IMR-90 (cell line): ENCODE data around the gene TRAPPC2L. TPM values are rescaled to one million over a fixed set of nuclear protein-coding genes. Genes with fewer than 3 reads are reported as not detected.
A peak's percentile ranks its signal among the peaks of the same experiment; 100 is the strongest.

Experiments
- ATAC-seq: fragments of 200-7000 bp; cut with Tn5 transposase; 2 replicates; pipeline ENCODE4 v1.9.1; 2020; ENCODE audit warnings: low read depth, mild to moderate bottlenecking, moderate library complexity
- BruUV-seq: library from RNA; stranded (reverse); fragments of 400-500 nt; replicated peaks from 2 replicates; lab custom pipeline; 2021; lab: Mats Ljungman, UMichigan
- CTCF ChIA-PET: fragments of 300-600 bp; formaldehyde crosslinking; extraction: SDS; loops from one replicate; lab custom pipeline; 2021; ENCODE audit warnings: antibody characterized with exemption; lab: Yijun Ruan, JAX
- POLR2A ChIA-PET: fragments of 300-600 bp; sonication (Branson Sonifier 250); formaldehyde crosslinking; loops from one replicate; lab custom pipeline; 2022; ENCODE audit warnings: antibody characterized with exemption; ENCODE audit not compliant: unreplicated experiment; lab: Charles Lee
- DNase-seq: peaks from one replicate; pipeline ENCODE4 v3.0.0; 2013
- H2AFZ ChIP-seq: replicated peaks from 2 replicates; pipeline ENCODE3; 2013; ENCODE audit warnings: low read length, mild to moderate bottlenecking; ENCODE audit not compliant: poor library complexity
- H2AK5ac ChIP-seq: 2 replicates; pipeline ENCODE4 v1.6.1; 2013; ENCODE audit warnings: low read depth, low read length, inconsistent platforms
- H2AK9ac ChIP-seq: replicated peaks from 2 replicates; pipeline ENCODE3; 2013; ENCODE audit warnings: mild to moderate bottlenecking, low read depth, low read length, moderate library complexity; ENCODE audit not compliant: poor library complexity
- H2BK120ac ChIP-seq: 2 replicates; pipeline ENCODE4 v1.6.1; 2013; ENCODE audit warnings: low read depth, low read length, inconsistent platforms
- H2BK15ac ChIP-seq: 3 replicates; pipeline ENCODE4 v1.6.1; 2013; ENCODE audit warnings: low read depth, low read length, inconsistent platforms
- H2BK20ac ChIP-seq: 2 replicates; pipeline ENCODE4 v1.6.1; 2013; ENCODE audit warnings: low read depth, mild to moderate bottlenecking, inconsistent platforms, low read length, moderate library complexity
- H2BK5ac ChIP-seq: 2 replicates; pipeline ENCODE4 v1.6.1; 2013; ENCODE audit warnings: mild to moderate bottlenecking, low read depth, low read length, inconsistent platforms; ENCODE audit not compliant: poor library complexity, severe bottlenecking
- H3K14ac ChIP-seq: replicated peaks from 2 replicates; pipeline ENCODE4 v1.6.1; 2013; ENCODE audit warnings: low read depth, low read length, inconsistent platforms
- H3K18ac ChIP-seq: 2 replicates; pipeline ENCODE4 v1.6.1; 2013; ENCODE audit warnings: low read depth, low read length, control low read depth
- H3K23ac ChIP-seq: 2 replicates; pipeline ENCODE4 v1.6.1; 2013; ENCODE audit warnings: low read depth, low read length, inconsistent platforms
- H3K27ac ChIP-seq: 2 replicates; pipeline ENCODE4 v1.5.1; 2013; ENCODE audit warnings: mild to moderate bottlenecking, control low read depth, low read length; ENCODE audit not compliant: insufficient read depth
- H3K27me3 ChIP-seq: 2 replicates; pipeline ENCODE4 v1.6.1; 2013; ENCODE audit warnings: low read length; ENCODE audit not compliant: control insufficient read depth, insufficient read depth
- H3K36me3 ChIP-seq: 2 replicates; pipeline ENCODE4 v1.6.1; 2013; ENCODE audit warnings: low read length, mixed read lengths; ENCODE audit not compliant: control insufficient read depth, insufficient read depth
- H3K4ac ChIP-seq: 2 replicates; pipeline ENCODE4 v1.6.1; 2013; ENCODE audit warnings: low read depth, low read length, inconsistent platforms
- H3K4me1 ChIP-seq: 2 replicates; pipeline ENCODE4 v1.6.1; 2013; ENCODE audit warnings: low read length, mixed read lengths; ENCODE audit not compliant: control insufficient read depth, insufficient read depth
- H3K4me2 ChIP-seq: 2 replicates; pipeline ENCODE4 v1.6.1; 2013; ENCODE audit warnings: low read depth, mild to moderate bottlenecking, control low read depth, low read length, moderate library complexity
- H3K4me3 ChIP-seq: 2 replicates; pipeline ENCODE4 v1.5.1; 2013; ENCODE audit warnings: low read depth, mild to moderate bottlenecking, control low read depth, low read length, moderate library complexity; ENCODE audit not compliant: insufficient read depth
- H3K56ac ChIP-seq: 2 replicates; pipeline ENCODE4 v1.6.1; 2013; ENCODE audit warnings: low read length, inconsistent platforms; ENCODE audit not compliant: insufficient read depth; ENCODE audit errors: extremely low read depth
- H3K79me1 ChIP-seq, 2 experiments: 2 replicates each; pipeline ENCODE4 v1.6.1; 2013; ENCODE audit warnings: low read length in 2 of 2, inconsistent platforms in 1 of 2, low read depth in 1 of 2
- H3K9ac ChIP-seq: 2 replicates; pipeline ENCODE4 v1.6.1; 2013; ENCODE audit warnings: low read depth, low read length, control low read depth
- H3K9me1 ChIP-seq: 2 replicates; pipeline ENCODE4 v1.6.1; 2013; ENCODE audit warnings: low read length, inconsistent platforms; ENCODE audit not compliant: insufficient read depth
- H3K9me3 ChIP-seq: 2 replicates; pipeline ENCODE4 v1.6.1; 2013; ENCODE audit warnings: low read length; ENCODE audit not compliant: control insufficient read depth, insufficient read depth
- H4K20me1 ChIP-seq: 2 replicates; pipeline ENCODE4 v1.6.1; 2013; ENCODE audit warnings: low read length, inconsistent platforms; ENCODE audit not compliant: insufficient read depth
- H4K5ac ChIP-seq: 2 replicates; pipeline ENCODE4 v1.6.1; 2013; ENCODE audit warnings: mild to moderate bottlenecking, low read depth, low read length, control low read depth
- H4K8ac ChIP-seq, 2 experiments: 2 replicates each; pipeline ENCODE4 v1.6.1; 2013; ENCODE audit warnings: low read depth in 2 of 2, low read length in 2 of 2, control low read depth in 1 of 2, inconsistent platforms in 1 of 2
- H4K91ac ChIP-seq: 2 replicates; pipeline ENCODE4 v1.6.1; 2013; ENCODE audit warnings: low read depth, low read length, inconsistent platforms; ENCODE audit not compliant: insufficient read depth
- BHLHE40 ChIP-seq: fragments of 150-350 bp; IDR thresholded peaks from 2 replicates; pipeline ENCODE4 v1.6.1; 2016; ENCODE audit warnings: mild to moderate bottlenecking, low read depth, low read length
- CEBPB ChIP-seq: IDR thresholded peaks from 2 replicates; pipeline ENCODE4 v1.6.1; 2012; ENCODE audit warnings: low read depth, low read length, improper control_type of control experiment
- CHD1 ChIP-seq: IDR thresholded peaks from 2 replicates; pipeline ENCODE4 v1.6.1; 2012; ENCODE audit warnings: low read depth, low read length, improper control_type of control experiment
- FOS ChIP-seq: fragments of 150-350 bp; IDR thresholded peaks from 2 replicates; pipeline ENCODE4 v1.6.1; 2016; ENCODE audit warnings: low read depth, low read length
- MAFK ChIP-seq: IDR thresholded peaks from 2 replicates; pipeline ENCODE4 v1.6.1; 2012; ENCODE audit warnings: low read depth, low read length, improper control_type of control experiment
- MAZ ChIP-seq: IDR thresholded peaks from 2 replicates; pipeline ENCODE4 v1.6.1; 2012; ENCODE audit warnings: low read depth, mild to moderate bottlenecking, low read length, improper control_type of control experiment, moderate library complexity, borderline replicate concordance
- MXI1 ChIP-seq: IDR thresholded peaks from 2 replicates; pipeline ENCODE4 v1.6.1; 2012; ENCODE audit warnings: low read depth, mild to moderate bottlenecking, low read length, moderate library complexity, borderline replicate concordance
- NFE2L2 ChIP-seq: fragments of 150-350 bp; IDR thresholded peaks from 2 replicates; pipeline ENCODE4 v1.6.1; 2016; ENCODE audit warnings: low read depth, mild to moderate bottlenecking, low read length
- POLR2A ChIP-seq: IDR thresholded peaks from 2 replicates; pipeline ENCODE4 v1.6.1; 2012; ENCODE audit warnings: mild to moderate bottlenecking, low read depth, low read length
- RAD21 ChIP-seq: IDR thresholded peaks from 2 replicates; pipeline ENCODE4 v1.6.1; 2012; ENCODE audit warnings: low read length, improper control_type of control experiment
- RCOR1 ChIP-seq: IDR thresholded peaks from 2 replicates; pipeline ENCODE4 v1.6.1; 2012; ENCODE audit warnings: mild to moderate bottlenecking, low read length, improper control_type of control experiment; ENCODE audit not compliant: insufficient replicate concordance
- RFX5 ChIP-seq: IDR thresholded peaks from 2 replicates; pipeline ENCODE4 v1.8.0; 2012; ENCODE audit warnings: low read depth, mild to moderate bottlenecking, low read length, moderate library complexity
- SMC3 ChIP-seq: fragments of 150-350 bp; IDR thresholded peaks from 2 replicates; pipeline ENCODE4 v1.6.1; 2016; ENCODE audit warnings: low read depth, mild to moderate bottlenecking, antibody characterized with exemption, low read length, moderate library complexity
- WGBS, 2 experiments: methylation state at CpG; one replicate each; pipeline versions ENCODE4 v1.1.5 to v1.1.7; 2013; ENCODE audit warnings: missing lambda C conversion rate in 2 of 2; ENCODE audit not compliant: insufficient read length in 1 of 2; ENCODE audit errors: extremely low coverage in 2 of 2; 5-methylcytosine and 5-hydroxymethylcytosine counted together
- dilution Hi-C: fragments of 300-500 bp; cut with HindIII; formaldehyde crosslinking; loops from one replicate; pipeline ENCODE4 v1.14.3; 2018; ENCODE audit warnings: low sequenced_read_pairs; ENCODE audit not compliant: unreplicated experiment
- in situ Hi-C: fragments of 300-500 bp; cut with MboI; formaldehyde crosslinking; loops from 3 replicates; pipeline ENCODE4 v1.14.3; 2019; ENCODE audit warnings: low sequenced_read_pairs, inconsistent platforms, mixed read lengths
- intact Hi-C: fragments of 100-400 bp; cut with micrococcal nuclease; formaldehyde crosslinking; loops from 2 replicates; pipeline ENCODE4 v1.10.0; 2022
- polyA plus RNA-seq, 3 experiments: library from polyadenylated mRNA; depleted of rRNA; stranded (reverse); fragments of >200 nt; gene quantifications; 2 replicates each; pipeline ENCODE4 v1.2.3, GENCODE V29; 2012; ENCODE audit warnings: low replicate concordance in 1 of 3
- total RNA-seq: library from RNA; depleted of rRNA; stranded (reverse); fragments of >200 nt; gene quantifications from 2 replicates; pipeline ENCODE4 v1.2.3, GENCODE V29; 2012
- TF ChIP-seq, protein P1 (sequence below): conservative IDR thresholded peaks from 2 replicates; pipeline ENCODE4 v1.5.1; 2012; ENCODE audit warnings: mild to moderate bottlenecking, low read depth, low read length, improper control_type of control experiment
- TF ChIP-seq, protein P2 (sequence below): fragments of 150-350 bp; IDR thresholded peaks from 2 replicates; pipeline ENCODE4 v1.6.1; 2016; ENCODE audit warnings: low read depth, mild to moderate bottlenecking, low read length, moderate library complexity, borderline replicate concordance
- TF ChIP-seq, protein P3 (sequence below): fragments of 150-350 bp; IDR thresholded peaks from 2 replicates; pipeline ENCODE4 v1.6.1; 2017; ENCODE audit warnings: mild to moderate bottlenecking, antibody characterized with exemption, low read length, low read depth

TRAPPC2L gene
- total and polyA plus RNA-seq, 2 of the 4 experiments (the other 2 are of a cell fraction): 102 to 109 TPM

DNA sequence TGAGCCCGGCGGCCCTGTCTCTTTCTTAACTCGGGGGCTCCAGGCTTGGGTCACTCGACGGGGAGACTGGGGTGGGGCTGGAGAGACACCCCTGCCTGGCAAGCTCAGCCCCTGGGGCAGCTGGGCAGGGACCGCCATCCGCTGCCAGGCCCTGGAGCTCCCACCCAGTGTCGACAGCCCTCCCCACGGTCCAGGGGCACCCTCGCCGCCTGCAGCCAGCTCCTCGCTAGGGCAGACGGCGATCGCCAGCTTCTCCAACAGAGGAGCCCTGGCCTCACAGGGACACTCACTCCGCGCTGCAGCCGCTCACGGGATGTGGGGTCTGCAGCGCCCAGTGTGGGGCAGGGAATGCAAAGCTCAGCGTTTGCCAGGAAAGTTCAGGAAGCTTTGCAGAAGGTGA is 29.2 kb upstream of the TRAPPC2L start:
- ChIA-PET POLR2A (no interaction called here), CTCF (interaction anchor here (1.1 kb wide), 1 partner anchor 30 kb away, joined by 3 read pairs; the partner anchor contains the start of genes GALNS and TRAPPC2L)
- Histone ChIP-seq H3K79me1 (no peaks in the 10 kb centered on the region), H2BK120ac (no peak overlapping the region), H2BK20ac (no peak overlapping the region), H4K20me1 (peaks cover 4% of the 10 kb centered on the region; the same call in 1 of the 2 replicates), H3K9me1 (no peaks in the 10 kb centered on the region), H3K4me3 (no peak overlapping the region), H3K9me3 (no peaks in the 10 kb centered on the region), H2AK5ac (no peak overlapping the region), H4K5ac (no peak overlapping the region), H3K56ac (no peak overlapping the region), H2AFZ (no peak overlapping the region), H3K18ac (no peak overlapping the region), H3K4me1 (peaks cover 4% of the 10 kb centered on the region; the same call in 1 of the 2 replicates), H3K4me2 (no peak overlapping the region), H3K23ac (no peak overlapping the region), H3K36me3 (peaks cover 23% of the 10 kb centered on the region), H3K27ac (no peak overlapping the region), H3K14ac (no peak overlapping the region), H3K9ac (no peak overlapping the region), H2AK9ac (peak overlapping the region; percentile 16), H3K4ac (no peak overlapping the region), H2BK5ac (no peak overlapping the region), H2BK15ac (no peak overlapping the region), H3K27me3 (no peaks in the 10 kb centered on the region), H4K91ac (no peak overlapping the region), H4K8ac (no peak overlapping the region)
- in situ Hi-C loops (no loop called here), intact Hi-C loops (no loop called here), dilution Hi-C loops (no loop called here)
- DNase-seq (no peak), ATAC-seq (no peak)
- WGBS, 2 experiments: 71% methylated on average over 2 of the region's 21 CpGs; no CpG with 5 or more reads in 1 of the 2 experiments
- no TSS peak for BruUV-seq
- TF ChIP-seq RFX5 (no peak), RCOR1 (no peak), RAD21 (no peak), MXI1 (no peak), NFE2L2 (no peak), MAZ (no peak), SMC3 (no peak), POLR2A (no peak), CEBPB (no peak), BHLHE40 (no peak), MAFK (no peak), CHD1 (no peak), FOS (no peak)
- TF ChIP-seq, protein P1, sequence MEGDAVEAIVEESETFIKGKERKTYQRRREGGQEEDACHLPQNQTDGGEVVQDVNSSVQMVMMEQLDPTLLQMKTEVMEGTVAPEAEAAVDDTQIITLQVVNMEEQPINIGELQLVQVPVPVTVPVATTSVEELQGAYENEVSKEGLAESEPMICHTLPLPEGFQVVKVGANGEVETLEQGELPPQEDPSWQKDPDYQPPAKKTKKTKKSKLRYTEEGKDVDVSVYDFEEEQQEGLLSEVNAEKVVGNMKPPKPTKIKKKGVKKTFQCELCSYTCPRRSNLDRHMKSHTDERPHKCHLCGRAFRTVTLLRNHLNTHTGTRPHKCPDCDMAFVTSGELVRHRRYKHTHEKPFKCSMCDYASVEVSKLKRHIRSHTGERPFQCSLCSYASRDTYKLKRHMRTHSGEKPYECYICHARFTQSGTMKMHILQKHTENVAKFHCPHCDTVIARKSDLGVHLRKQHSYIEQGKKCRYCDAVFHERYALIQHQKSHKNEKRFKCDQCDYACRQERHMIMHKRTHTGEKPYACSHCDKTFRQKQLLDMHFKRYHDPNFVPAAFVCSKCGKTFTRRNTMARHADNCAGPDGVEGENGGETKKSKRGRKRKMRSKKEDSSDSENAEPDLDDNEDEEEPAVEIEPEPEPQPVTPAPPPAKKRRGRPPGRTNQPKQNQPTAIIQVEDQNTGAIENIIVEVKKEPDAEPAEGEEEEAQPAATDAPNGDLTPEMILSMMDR: no peak
- TF ChIP-seq, protein P2, sequence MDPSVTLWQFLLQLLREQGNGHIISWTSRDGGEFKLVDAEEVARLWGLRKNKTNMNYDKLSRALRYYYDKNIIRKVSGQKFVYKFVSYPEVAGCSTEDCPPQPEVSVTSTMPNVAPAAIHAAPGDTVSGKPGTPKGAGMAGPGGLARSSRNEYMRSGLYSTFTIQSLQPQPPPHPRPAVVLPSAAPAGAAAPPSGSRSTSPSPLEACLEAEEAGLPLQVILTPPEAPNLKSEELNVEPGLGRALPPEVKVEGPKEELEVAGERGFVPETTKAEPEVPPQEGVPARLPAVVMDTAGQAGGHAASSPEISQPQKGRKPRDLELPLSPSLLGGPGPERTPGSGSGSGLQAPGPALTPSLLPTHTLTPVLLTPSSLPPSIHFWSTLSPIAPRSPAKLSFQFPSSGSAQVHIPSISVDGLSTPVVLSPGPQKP: no peak
- TF ChIP-seq, protein P3, sequence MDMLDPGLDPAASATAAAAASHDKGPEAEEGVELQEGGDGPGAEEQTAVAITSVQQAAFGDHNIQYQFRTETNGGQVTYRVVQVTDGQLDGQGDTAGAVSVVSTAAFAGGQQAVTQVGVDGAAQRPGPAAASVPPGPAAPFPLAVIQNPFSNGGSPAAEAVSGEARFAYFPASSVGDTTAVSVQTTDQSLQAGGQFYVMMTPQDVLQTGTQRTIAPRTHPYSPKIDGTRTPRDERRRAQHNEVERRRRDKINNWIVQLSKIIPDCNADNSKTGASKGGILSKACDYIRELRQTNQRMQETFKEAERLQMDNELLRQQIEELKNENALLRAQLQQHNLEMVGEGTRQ: no peak
